HUES6 (cell line): ENCODE data around the gene REPS2.

ENCODE experiments used
- H3K27ac ChIP-seq: 2 replicates; pipeline ENCODE4 v1.7.0; 2013; ENCODE audit warnings: low read depth, mild to moderate bottlenecking, low read length, inconsistent platforms
- H3K27me3 ChIP-seq: 2 replicates; pipeline ENCODE4 v1.6.1; 2013; ENCODE audit warnings: low read length; ENCODE audit not compliant: control insufficient read depth, insufficient read depth
- H3K36me3 ChIP-seq: 2 replicates; pipeline ENCODE4 v1.6.1; 2013; ENCODE audit warnings: low read length; ENCODE audit not compliant: control insufficient read depth, insufficient read depth
- H3K4me1 ChIP-seq: 2 replicates; pipeline ENCODE4 v1.6.1; 2013; ENCODE audit warnings: low read length; ENCODE audit not compliant: control insufficient read depth, insufficient read depth
- H3K4me3 ChIP-seq: 2 replicates; pipeline ENCODE4 v1.5.1; 2013; ENCODE audit warnings: low read depth, low read length
- H3K9ac ChIP-seq: one replicate; pipeline ENCODE4 v1.6.1; 2013; ENCODE audit warnings: mild to moderate bottlenecking, low read length
- H3K9me3 ChIP-seq: 2 replicates; pipeline ENCODE4 v1.6.1; 2013; ENCODE audit warnings: low read depth, low read length; ENCODE audit not compliant: control insufficient read depth, insufficient read depth

REPS2 gene

DNA sequence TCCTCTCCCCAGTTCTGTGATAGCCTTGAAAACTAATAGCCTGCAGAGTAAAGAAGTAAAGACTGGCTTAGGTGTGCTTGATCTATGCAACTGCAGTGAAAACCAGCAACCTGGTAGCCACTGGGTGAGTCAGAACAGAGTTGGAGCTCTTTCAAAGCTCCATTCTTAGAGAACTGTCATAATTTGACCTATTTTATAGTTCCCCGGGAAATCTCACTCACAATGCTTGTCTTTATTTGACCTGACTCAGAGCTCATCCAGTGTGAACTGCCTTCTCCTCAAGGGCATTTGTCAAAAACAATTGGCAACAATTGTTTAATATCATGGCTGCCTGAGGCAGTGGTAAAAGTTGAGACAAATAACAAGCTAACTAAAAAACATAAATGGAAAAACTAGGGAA, 215.5 kb downstream of the REPS2 start:
- no peak overlapping the region for H3K9ac ChIP-seq
- H3K4me3 ChIP-seq = no peak overlapping the region
- no peaks in the 10 kb centered on the region for H3K4me1 ChIP-seq
- H3K9me3 ChIP-seq = peaks cover 52% of the 10 kb centered on the region
- H3K27me3 ChIP-seq = peaks cover 3% of the 10 kb centered on the region; the same call in 1 of the 2 replicates
- H3K36me3 ChIP-seq = no peaks in the 10 kb centered on the region
- H3K27ac ChIP-seq = no peak overlapping the region

DNA sequence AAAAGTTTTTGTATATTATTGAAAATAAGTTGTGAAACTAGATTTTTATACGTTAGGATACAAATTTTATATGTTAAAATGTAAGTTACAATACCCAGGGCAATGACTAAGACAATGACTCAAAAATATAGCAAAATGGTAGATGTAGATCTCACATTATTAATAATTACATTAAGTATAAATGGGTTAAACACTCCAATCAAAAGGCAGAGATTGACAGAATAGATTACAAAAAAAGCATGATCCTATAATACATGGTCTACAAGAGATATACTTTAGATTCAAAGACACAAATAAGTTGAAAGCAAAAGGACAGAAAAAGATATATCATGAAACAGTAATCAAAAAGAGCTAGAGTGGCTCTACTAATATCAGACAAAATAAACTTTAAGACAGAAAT, 217.6 kb downstream of the REPS2 start:
- no peaks in the 10 kb centered on the region for H3K36me3 ChIP-seq
- peaks cover 2% of the 10 kb centered on the region; the same call in 1 of the 2 replicates for H3K27me3 ChIP-seq
- no peaks in the 10 kb centered on the region for H3K4me1 ChIP-seq
- H3K9me3 ChIP-seq = peaks cover 56% of the 10 kb centered on the region
- no peak overlapping the region for H3K4me3 ChIP-seq
- H3K27ac ChIP-seq = no peak overlapping the region
- H3K9ac ChIP-seq = no peak overlapping the region

DNA sequence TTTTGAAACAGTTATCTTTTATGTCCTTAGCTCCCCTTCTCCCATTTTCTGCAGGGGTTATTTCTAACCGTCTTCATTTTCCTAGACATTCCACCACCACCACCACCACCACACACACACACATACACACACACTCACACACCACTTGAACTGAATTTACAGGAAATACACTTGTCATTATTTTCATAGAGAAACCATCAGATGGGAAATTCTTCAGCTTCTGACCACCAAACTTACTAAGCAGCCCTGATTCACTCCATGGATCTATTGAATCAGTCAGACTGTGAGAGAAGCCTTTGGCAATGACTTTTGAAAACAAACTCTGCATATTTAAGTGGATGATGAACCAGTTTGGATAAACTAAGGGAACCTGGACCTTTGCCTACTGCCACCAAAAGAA, 218.5 kb downstream of the REPS2 start:
- Histone ChIP-seq H3K9ac (no peak overlapping the region), H3K4me3 (no peak overlapping the region), H3K36me3 (no peaks in the 10 kb centered on the region), H3K27ac (no peak overlapping the region), H3K4me1 (no peaks in the 10 kb centered on the region), H3K9me3 (peaks cover 55% of the 10 kb centered on the region), H3K27me3 (peaks cover 1% of the 10 kb centered on the region; the same call in 1 of the 2 replicates)

DNA sequence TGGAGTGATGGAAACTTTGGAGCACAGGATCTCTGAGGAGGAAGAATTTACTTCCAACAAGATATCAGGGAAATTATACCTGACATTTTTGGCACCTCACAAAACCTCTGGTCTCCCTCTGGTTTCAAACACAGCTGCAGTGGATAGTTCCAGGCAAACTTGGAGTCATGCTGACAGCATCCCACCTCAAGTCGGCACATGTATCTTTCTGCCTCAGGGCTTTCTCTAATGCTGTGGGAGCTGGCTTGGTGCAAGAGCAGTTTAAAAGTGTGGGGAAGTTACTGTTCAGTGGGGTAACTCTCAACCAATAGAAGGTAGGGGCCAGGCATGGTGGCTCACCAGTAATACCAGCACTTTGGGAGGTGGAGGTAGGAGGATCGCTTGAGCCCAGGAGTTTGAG, 221.5 kb downstream of the REPS2 start:
- no peak overlapping the region for H3K4me3 ChIP-seq
- peaks cover 35% of the 10 kb centered on the region for H3K9me3 ChIP-seq
- H3K27ac ChIP-seq = no peak overlapping the region
- no peaks in the 10 kb centered on the region for H3K4me1 ChIP-seq
- H3K27me3 ChIP-seq = peaks cover 4% of the 10 kb centered on the region; the same call in 1 of the 2 replicates
- no peak overlapping the region for H3K9ac ChIP-seq
- no peaks in the 10 kb centered on the region for H3K36me3 ChIP-seq

DNA sequence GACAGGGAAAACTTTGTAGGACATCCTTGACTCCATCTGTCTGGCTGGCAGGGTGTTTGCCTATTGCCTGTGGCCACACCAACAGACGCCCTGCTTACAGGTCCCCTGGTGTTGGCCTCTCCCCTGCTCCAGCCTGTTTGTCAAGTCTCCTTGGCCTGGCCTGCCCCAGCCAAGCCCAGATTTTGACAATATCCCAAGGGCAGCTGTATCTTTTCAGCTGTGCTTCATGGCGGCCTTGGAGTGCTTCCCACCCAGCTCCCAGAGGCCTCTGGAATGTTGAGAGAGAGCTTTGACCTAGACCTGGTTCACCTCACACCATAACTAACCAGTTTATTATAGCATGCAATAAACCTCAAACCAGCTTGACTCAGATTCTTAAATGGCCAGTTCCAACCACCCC, 224.5 kb downstream of the REPS2 start:
- no peaks in the 10 kb centered on the region for H3K4me1 ChIP-seq
- H3K36me3 ChIP-seq = no peaks in the 10 kb centered on the region
- H3K27ac ChIP-seq = no peak overlapping the region
- peaks cover 7% of the 10 kb centered on the region; the same call in 1 of the 2 replicates for H3K27me3 ChIP-seq
- H3K9ac ChIP-seq = no peak overlapping the region
- H3K9me3 ChIP-seq = peaks cover 13% of the 10 kb centered on the region
- no peak overlapping the region for H3K4me3 ChIP-seq

DNA sequence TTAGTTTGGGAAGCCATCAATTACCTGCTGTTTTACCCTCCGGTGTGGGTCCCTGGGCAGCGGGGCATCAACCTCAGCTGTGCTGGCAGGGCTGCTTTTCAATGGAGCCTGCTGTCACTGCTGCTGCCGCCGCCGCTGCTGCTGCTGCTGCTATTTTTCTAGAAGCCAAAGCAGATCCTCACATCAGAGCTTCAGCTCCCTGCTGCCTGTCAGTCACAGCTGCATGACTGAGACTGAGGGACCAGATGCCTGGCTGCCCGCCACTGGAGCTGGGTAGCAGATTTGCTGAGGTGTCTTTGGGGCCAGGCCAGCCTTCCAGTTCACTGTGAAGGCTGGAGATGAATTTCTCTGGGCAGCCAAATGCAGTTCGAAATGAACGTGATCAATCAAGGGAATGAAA, 228.2 kb downstream of the REPS2 start:
- peaks cover 22% of the 10 kb centered on the region; the same call in 1 of the 2 replicates for H3K27me3 ChIP-seq
- no peaks in the 10 kb centered on the region for H3K36me3 ChIP-seq

DNA sequence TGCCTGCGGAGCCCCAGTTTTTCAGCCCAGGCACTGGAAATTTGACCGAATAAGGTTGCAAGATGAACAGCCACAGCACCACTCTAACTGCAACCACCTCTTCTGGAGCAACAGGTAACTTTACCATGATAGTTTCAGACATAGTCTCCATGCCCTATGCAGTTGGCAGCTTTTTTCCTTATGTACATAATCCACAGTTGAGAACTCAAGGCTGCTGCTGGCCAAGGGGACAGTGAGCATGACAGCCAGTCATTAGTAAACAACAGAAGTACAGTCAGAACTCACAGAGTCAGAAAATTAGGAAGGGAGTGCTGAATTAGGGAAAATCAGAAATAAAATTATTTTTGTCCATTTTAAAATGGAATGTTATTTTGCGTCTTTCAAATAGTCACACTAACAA, 235.9 kb downstream of the REPS2 start:
- Histone ChIP-seq H3K27ac (no peak overlapping the region), H3K4me1 (0 out of 2 replicates have a peak, but pooled peaks cover 3% of the 10 kb centered on the region), H3K9ac (no peak overlapping the region), H3K9me3 (no peaks in the 10 kb centered on the region), H3K27me3 (peaks cover 33% of the 10 kb centered on the region; the same call in 1 of the 2 replicates), H3K4me3 (no peak overlapping the region), H3K36me3 (no peaks in the 10 kb centered on the region)

More for the DNA sequence above, 228.2 kb downstream of the REPS2 start:
- Histone ChIP-seq H3K4me1 (no peaks in the 10 kb centered on the region), H3K27ac (no peak overlapping the region), H3K4me3 (no peak overlapping the region), H3K9ac (no peak overlapping the region), H3K9me3 (peaks cover 7% of the 10 kb centered on the region)

DNA sequence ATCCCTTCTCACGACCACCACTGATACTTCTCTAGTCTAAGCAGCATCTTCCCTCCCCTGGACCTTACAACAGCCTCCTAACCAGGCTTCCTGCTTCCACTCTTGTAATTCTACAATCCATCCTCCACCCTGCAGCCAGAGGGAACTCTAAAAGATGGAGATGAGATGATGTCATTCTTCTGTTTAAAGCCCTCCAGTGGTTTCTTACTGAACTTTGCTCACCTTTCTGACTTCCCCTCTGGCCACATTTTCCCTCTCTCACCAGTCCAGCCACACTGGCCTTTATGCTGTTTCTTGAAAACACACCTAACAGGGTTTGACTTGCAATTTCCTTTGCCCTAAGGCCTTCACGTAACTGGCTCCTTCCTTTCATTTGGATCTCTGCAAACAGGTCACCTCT, 237.1 kb downstream of the REPS2 start:
- H3K27me3 ChIP-seq = peaks cover 27% of the 10 kb centered on the region; the same call in 1 of the 2 replicates
- no peaks in the 10 kb centered on the region for H3K9me3 ChIP-seq
- 0 out of 2 replicates have a peak, but pooled peaks cover 4% of the 10 kb centered on the region for H3K4me1 ChIP-seq
- H3K9ac ChIP-seq = no peak overlapping the region
- no peak overlapping the region for H3K27ac ChIP-seq
- H3K36me3 ChIP-seq = no peaks in the 10 kb centered on the region
- no peak overlapping the region for H3K4me3 ChIP-seq

DNA sequence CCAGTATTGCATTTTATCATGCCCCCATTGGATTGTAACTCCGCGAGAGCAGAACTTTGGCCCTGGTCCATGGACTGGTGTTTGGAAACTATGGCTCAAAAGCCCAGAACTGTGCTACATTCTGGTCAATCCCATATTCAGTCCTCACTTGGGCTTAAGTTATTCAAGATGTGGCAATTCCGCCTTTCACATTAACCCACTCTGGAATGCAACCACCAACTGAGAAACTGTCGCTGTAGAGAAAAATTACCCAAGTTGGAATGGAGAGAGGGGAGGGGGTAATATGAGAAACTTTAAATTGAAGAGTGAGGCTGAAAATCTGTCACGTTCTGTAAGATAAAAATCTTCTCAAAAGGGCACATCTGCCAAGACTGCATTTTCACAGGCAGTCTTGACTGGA, 239.0 kb downstream of the REPS2 start:
- Histone ChIP-seq H3K4me3 (no peak overlapping the region), H3K27ac (no peak overlapping the region), H3K9me3 (peaks cover 8% of the 10 kb centered on the region), H3K4me1 (0 out of 2 replicates have a peak, but pooled peaks cover 4% of the 10 kb centered on the region), H3K27me3 (peaks cover 22% of the 10 kb centered on the region; the same call in 1 of the 2 replicates), H3K36me3 (no peaks in the 10 kb centered on the region), H3K9ac (no peak overlapping the region)

DNA sequence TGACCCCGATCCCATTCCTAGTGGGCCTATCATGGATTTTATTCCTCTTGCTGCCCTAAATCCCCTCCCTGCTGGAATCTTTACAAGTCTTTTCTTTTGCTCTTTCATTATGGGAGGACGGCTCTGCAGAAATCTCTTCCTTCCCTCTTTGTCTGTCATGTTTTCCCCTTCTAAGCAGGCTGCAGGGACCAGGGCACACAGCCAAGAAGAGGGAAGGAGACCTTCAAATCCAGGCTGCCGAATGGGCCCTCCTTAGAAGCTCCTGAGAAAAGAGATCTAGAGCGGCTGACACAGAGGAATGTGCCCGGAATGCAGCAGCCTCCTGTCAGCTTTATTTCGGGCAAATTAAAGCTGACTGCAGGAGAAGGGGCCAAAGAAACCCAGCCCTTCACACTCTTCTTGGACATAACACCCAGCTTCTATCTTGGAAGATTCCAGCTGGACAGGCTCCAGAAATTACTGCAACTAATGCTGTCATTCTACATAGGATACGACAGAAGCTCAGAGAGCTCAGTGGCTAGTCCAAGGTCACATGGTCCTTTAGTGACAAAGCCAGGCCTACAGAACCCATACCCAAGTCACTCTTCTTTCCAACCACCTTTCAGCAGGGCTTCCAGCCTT, 240.8 kb downstream of the REPS2 start:
- H3K27ac ChIP-seq = no peak overlapping the region
- H3K4me1 ChIP-seq = 0 out of 2 replicates have a peak, but pooled peaks cover 4% of the 10 kb centered on the region
- H3K4me3 ChIP-seq = no peak overlapping the region
- no peak overlapping the region for H3K9ac ChIP-seq
- no peaks in the 10 kb centered on the region for H3K36me3 ChIP-seq
- peaks cover 8% of the 10 kb centered on the region for H3K9me3 ChIP-seq
- H3K27me3 ChIP-seq = peaks cover 15% of the 10 kb centered on the region; the same call in 1 of the 2 replicates

DNA sequence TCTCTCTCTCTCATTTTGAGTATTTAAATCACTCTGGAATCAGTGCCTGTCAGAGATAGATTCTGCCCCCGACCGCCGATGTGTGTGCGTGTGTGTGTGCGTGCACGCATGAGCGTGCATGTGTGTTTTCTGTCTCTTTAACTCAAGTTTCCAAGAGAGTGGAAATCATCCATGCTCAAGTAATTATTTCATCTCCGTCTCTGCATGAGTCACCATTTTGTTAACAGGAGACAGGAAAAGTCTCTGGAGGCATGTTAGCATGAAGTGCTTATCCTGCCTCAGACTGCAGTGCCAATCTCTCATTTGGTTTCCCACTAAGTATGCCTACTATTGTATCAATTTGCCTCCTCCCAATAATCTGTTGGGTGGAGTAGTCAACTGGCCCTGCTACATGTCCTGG, 245.6 kb downstream of the REPS2 start:
- H3K9ac ChIP-seq = no peak overlapping the region
- H3K36me3 ChIP-seq = no peaks in the 10 kb centered on the region
- H3K4me1 ChIP-seq = 0 out of 2 replicates have a peak, but pooled peaks cover 3% of the 10 kb centered on the region
- no peak overlapping the region for H3K4me3 ChIP-seq
- peaks cover 22% of the 10 kb centered on the region; the same call in 1 of the 2 replicates for H3K27me3 ChIP-seq
- H3K9me3 ChIP-seq = peaks cover 8% of the 10 kb centered on the region
- no peak overlapping the region for H3K27ac ChIP-seq
